ENCODE results near the gene TMCO6. TPM values are rescaled to one million over a fixed set of nuclear protein-coding genes. Genes with fewer than 3 reads are reported as not detected.

The TMCO6 gene
- total and polyA plus RNA-seq, 9 of the 15 experiments (the other 6 are each of a cell fraction or from before 2014, with no cell fraction given), result 3.4 to 46.4 (median 16.7) TPM

GRCh38 chr5:140631831-140632365, 7.4 kb upstream of the TMCO6 start:
- H3K36me3 ChIP-seq (ENCODE audit: control insufficient read depth, insufficient read depth, low read length), result no peaks in the 10 kb centered on the region

More at GRCh38 chr5:140631831-140632365, 7.4 kb upstream of the TMCO6 start:
- no peaks in the 10 kb centered on the region for H3K79me2 ChIP-seq (ENCODE audit: control insufficient read depth, insufficient read depth, low read length)
- H2AFZ ChIP-seq (ENCODE audit: low read depth, low read length), result no peak overlapping the region
- no peaks in the 10 kb centered on the region for H3K9me3 ChIP-seq (replicated peaks; ENCODE audit: control insufficient read depth, insufficient read depth, low read depth, low read length)
- ATAC-seq (no peak), FAIRE-seq (no peak), DNase-seq (ENCODE audit: extremely low read depth in 1 of 4, low spot score in 3 of 4) (no peak)
- in situ Hi-C loops (cut with MboI) (no loop called here), intact Hi-C loops (cut with micrococcal nuclease) (no loop called here)
- no peak overlapping the region for H3K27ac ChIP-seq (ENCODE audit: extremely low read depth, low read depth, low read length)
- BruUV-seq (replicated peaks), result no TSS peak
- H3K4me2 ChIP-seq (ENCODE audit: insufficient read depth, low read length), result no peak overlapping the region
- H3K9me1 ChIP-seq (ENCODE audit: control insufficient read depth, insufficient read depth, low read length), result no peaks in the 10 kb centered on the region
- H3K9ac ChIP-seq (ENCODE audit: insufficient read depth in 1 of 2, low read depth in 2 of 2, low read length in 2 of 2), result no peak overlapping the region
- peaks cover 0 to 14% of the 10 kb centered on the region in 2 experiments; a peak in 2 of 5 replicates for H3K4me1 ChIP-seq (replicated peaks in 1 of 2; ENCODE audit: control insufficient read depth in 2 of 2, insufficient read depth in 2 of 2, low read length in 2 of 2)
- POLR2A ChIA-PET, result interaction anchor here (1.2 kb wide), 1 partner anchor 9 kb away, joined by 3 read pairs; no protein-coding TSS in a partner anchor
- 77% methylated on average over 30 of the region's 36 CpGs for WGBS (ENCODE audit: insufficient coverage, low coverage, missing lambda C conversion rate)
- CTCF ChIA-PET (ENCODE audit: low intra/inter-chr PET ratio), result no interaction called here
- TF ChIP-seq MCM2 (IDR thresholded peaks at IDR 0.05; ENCODE audit: low read depth) (no peak), TCF3 (CRISPR knock-in tag; IDR thresholded peaks at IDR 0.05) (no peak), ZC3H8 (IDR thresholded peaks at IDR 0.05) (no peak), HINFP (tag; conservative IDR thresholded peaks at IDR 0.05; ENCODE audit: low read depth) (no peak), EP300 (IDR thresholded peaks at IDR 0.05; ENCODE audit: low read length) (no peak), ZNF253 (CRISPR knock-in tag; conservative IDR thresholded peaks at IDR 0.05) (no peak), ZBTB33 (CRISPR knock-in tag; IDR thresholded peaks at IDR 0.05) (peak; percentile 44; the same call in 1 of the 2 replicates), FOXA3 (CRISPR knock-in tag; conservative IDR thresholded peaks at IDR 0.05 in 1 of 2, IDR thresholded peaks at IDR 0.05 in 1 of 2) (no peak), TAL1 (IDR thresholded peaks at IDR 0.05) (no peak)
- no peaks in the 10 kb centered on the region for H3K27me3 ChIP-seq (ENCODE audit: control insufficient read depth in 2 of 2, insufficient read depth in 2 of 2, low read length in 2 of 2)
- H3K4me3 ChIP-seq, result no peak overlapping the region
- H4K20me1 ChIP-seq (replicated peaks; ENCODE audit: control insufficient read depth, insufficient read depth, low read length), result no peaks in the 10 kb centered on the region

All from K562 (cell line).